Activated T-helper 2 cell treated with anti-CD3 and anti-CD28 coated beads, Interferon-gamma antibody, Interleukin-2, Interleukin-4, amounts not matched to agents 10 μg/mL and 5 μg/mL and 100 μg/mL, durations not matched to agents 14 hours and 24 hours and 36 hours (primary cell): ENCODE results near the gene C1orf122. TPM values are rescaled to one million over a fixed set of nuclear protein-coding genes. Genes with fewer than 3 reads are reported as not detected.

ENCODE experiments used
- DNase-seq: peaks from one replicate; pipeline ENCODE4 v3.0.0; 2021; ENCODE audit warnings: low spot score
- H3K27ac Mint-ChIP-seq: one replicate; pipeline ENCODE4 v1.8.0; 2021; ENCODE audit warnings: mixed read lengths
- H3K27me3 Mint-ChIP-seq: one replicate; pipeline ENCODE4 v1.8.0; 2021; ENCODE audit warnings: low read depth, mixed read lengths
- H3K36me3 Mint-ChIP-seq: one replicate; pipeline ENCODE4 v1.8.0; 2021; ENCODE audit warnings: low read depth, mixed read lengths
- H3K4me1 Mint-ChIP-seq: one replicate; pipeline ENCODE4 v1.8.0; 2021; ENCODE audit warnings: low read depth, mixed read lengths
- H3K4me3 Mint-ChIP-seq: one replicate; pipeline ENCODE4 v1.8.0; 2021; ENCODE audit warnings: low read depth, mild to moderate bottlenecking, moderate library complexity, mixed read lengths
- H3K9me3 Mint-ChIP-seq: one replicate; pipeline ENCODE4 v1.8.0; 2021; ENCODE audit warnings: mixed read lengths
- intact Hi-C: fragments of 100-400 bp; cut with micrococcal nuclease; formaldehyde crosslinking; loops from one replicate; pipeline ENCODE4 v1.15.1; 2023
- total RNA-seq: library from RNA; stranded (reverse); gene quantifications from 2 replicates; pipeline ENCODE4 v1.2.3, GENCODE V29; 2022

C1orf122 gene
- total RNA-seq, 1 donor from 2014 or later = 24.5 TPM

DNA sequence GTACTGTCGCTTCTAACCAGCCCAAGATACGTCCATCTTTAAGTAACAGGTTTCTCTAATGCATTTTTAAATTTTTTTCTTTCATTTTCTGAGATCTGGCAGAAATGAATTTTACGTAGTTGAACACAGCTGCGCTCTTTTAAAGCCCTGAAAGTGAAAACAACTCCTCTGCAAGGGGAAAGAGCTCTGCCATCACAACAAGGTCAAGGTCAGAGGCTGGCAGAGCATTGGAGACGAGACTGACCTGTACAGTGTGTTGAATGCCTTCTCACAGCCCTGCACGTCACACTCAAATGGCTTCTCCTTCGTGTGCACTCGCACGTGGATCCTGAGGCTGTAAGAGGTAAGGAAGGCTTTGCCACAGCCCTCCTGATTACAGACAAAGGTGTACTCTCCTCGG lies 32.1 kb downstream of the C1orf122 start:
- Mint-ChIP-seq H3K4me3 (no peak overlapping the region), H3K36me3 (peaks cover 56% of the 10 kb centered on the region), H3K27me3 (no peaks in the 10 kb centered on the region), H3K4me1 (peaks cover 12% of the 10 kb centered on the region), H3K27ac (no peak overlapping the region), H3K9me3 (no peaks in the 10 kb centered on the region)
- intact Hi-C loops = no loop called here
- DNase-seq = no peak

DNA sequence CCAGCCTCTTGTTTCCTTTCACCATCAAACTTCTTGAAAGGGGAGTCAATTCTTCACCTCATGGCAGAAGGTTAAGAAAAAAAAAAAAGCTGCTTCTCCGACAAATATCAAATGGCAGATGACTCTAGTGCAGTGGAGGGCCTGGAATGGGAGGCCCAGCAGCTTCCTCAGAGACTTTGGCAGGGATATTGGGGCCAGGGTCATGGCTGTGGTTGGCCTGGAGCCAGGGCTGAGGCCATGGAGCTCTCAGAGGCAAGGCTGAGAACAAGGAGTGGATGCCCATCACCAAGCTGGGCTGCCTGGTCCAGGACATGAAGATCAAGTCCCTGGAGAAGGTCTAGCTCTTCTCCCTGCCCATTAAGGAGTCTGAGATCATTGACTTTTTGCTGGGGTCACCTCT lies 33.1 kb downstream of the C1orf122 start:
- DNase-seq = no peak
- Mint-ChIP-seq H3K9me3 (no peaks in the 10 kb centered on the region), H3K27ac (no peak overlapping the region), H3K27me3 (no peaks in the 10 kb centered on the region), H3K4me1 (peaks cover 16% of the 10 kb centered on the region), H3K36me3 (peaks cover 52% of the 10 kb centered on the region), H3K4me3 (no peak overlapping the region)
- intact Hi-C loops = no loop called here

- no peaks in the 10 kb centered on the region for H3K9me3 Mint-ChIP-seq
- DNase-seq = no peak
- no peak overlapping the region for H3K4me3 Mint-ChIP-seq
- H3K4me1 Mint-ChIP-seq = peaks cover 20% of the 10 kb centered on the region
- H3K27ac Mint-ChIP-seq = no peak overlapping the region
- peaks cover 50% of the 10 kb centered on the region for H3K36me3 Mint-ChIP-seq
- no peaks in the 10 kb centered on the region for H3K27me3 Mint-ChIP-seq
- intact Hi-C loops = no loop called here
Measured at GRCh38 chr1:37841652-37842051, 34.1 kb downstream of the C1orf122 start.

DNA sequence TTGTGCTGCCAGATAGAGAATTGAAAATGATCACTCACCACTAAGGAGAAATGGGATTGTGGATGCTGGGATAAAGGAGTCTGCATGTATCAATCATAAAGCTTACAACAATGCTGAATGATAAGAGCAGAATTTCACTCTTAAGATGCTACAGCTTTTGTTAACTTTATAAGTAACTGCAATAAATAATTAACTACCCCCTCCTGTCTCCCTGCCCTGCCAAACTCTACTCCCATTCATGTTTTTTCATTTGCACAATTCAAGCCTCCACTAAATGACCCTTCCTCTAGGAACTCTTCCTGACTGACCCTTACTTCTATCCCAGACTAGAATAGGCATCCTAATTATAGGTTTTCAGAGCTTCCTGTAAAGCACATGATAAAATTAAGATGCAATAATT lies 36.9 kb downstream of the C1orf122 start:
- no peak for DNase-seq
- Mint-ChIP-seq H3K27me3 (no peaks in the 10 kb centered on the region), H3K4me1 (peaks cover 26% of the 10 kb centered on the region), H3K9me3 (no peaks in the 10 kb centered on the region), H3K27ac (peak overlapping the region; percentile 11), H3K36me3 (peaks cover 35% of the 10 kb centered on the region), H3K4me3 (no peak overlapping the region)
- intact Hi-C loops = no loop called here

DNA sequence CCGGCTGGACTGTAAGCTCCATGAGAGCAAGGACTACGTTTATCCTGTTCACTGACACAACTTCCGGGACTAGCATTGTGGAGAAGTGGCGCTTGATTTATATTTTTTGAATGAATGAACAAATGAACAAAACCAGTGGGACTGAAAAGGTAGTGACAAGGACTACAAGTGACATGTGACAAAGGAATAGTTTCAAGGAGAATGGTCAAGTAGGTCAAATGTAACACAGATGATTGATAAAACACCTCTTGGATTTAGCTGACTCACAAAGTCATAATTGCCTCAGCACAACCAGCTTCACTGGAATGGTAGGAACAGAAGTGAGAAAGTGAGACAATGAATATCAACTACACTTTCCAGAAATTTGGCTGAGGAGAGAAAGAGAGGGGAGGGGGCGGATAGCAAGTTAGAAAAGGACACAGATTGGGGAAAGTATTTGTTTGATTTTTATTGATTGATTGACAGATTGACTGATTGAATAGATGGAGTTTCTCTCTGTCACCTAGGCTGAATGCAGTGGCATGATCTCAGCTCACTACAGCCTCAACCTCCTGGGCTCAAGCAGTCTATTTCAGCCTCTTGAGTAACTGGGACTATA lies 37.6 kb downstream of the C1orf122 start:
- peaks cover 26% of the 10 kb centered on the region for H3K4me1 Mint-ChIP-seq
- DNase-seq = no peak
- no peak overlapping the region for H3K4me3 Mint-ChIP-seq
- no peaks in the 10 kb centered on the region for H3K27me3 Mint-ChIP-seq
- intact Hi-C loops = no loop called here
- peaks cover 29% of the 10 kb centered on the region for H3K36me3 Mint-ChIP-seq
- no peaks in the 10 kb centered on the region for H3K9me3 Mint-ChIP-seq
- H3K27ac Mint-ChIP-seq = no peak overlapping the region

DNA sequence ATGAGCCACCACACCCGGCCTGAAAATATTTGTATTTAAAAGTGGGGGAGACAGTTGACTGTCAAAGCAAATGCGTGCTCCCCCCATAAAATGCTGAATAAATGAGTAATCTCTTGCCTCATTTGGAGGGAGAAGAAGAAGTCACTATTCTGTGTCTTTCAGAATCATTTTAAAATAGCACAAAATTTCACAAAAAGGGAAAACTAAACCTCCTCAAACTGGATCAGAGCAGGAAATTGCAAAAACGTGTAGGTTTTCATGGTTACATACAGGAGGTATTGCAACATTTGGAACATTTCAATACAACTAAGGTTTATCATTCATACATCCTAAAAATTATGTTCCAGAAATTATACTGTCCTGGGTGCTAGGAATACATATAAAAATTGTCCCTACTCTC lies 38.2 kb downstream of the C1orf122 start:
- Mint-ChIP-seq H3K9me3 (no peaks in the 10 kb centered on the region), H3K4me1 (peaks cover 26% of the 10 kb centered on the region), H3K27me3 (no peaks in the 10 kb centered on the region), H3K4me3 (no peak overlapping the region), H3K36me3 (peaks cover 24% of the 10 kb centered on the region), H3K27ac (no peak overlapping the region)
- no peak for DNase-seq
- intact Hi-C loops = no loop called here

GRCh38 chr1:37846647-37847339 lies 39.2 kb downstream of the C1orf122 start:
- Mint-ChIP-seq H3K4me3 (peak overlapping the region; percentile 48), H3K27ac (peak overlapping the region; percentile 2), H3K27me3 (no peaks in the 10 kb centered on the region), H3K36me3 (peaks cover 24% of the 10 kb centered on the region), H3K4me1 (peaks cover 26% of the 10 kb centered on the region), H3K9me3 (no peaks in the 10 kb centered on the region)
- DNase-seq = no peak
- intact Hi-C loops = no loop called here

- Mint-ChIP-seq H3K4me3 (no peak overlapping the region), H3K4me1 (peaks cover 26% of the 10 kb centered on the region), H3K9me3 (no peaks in the 10 kb centered on the region), H3K27ac (no peak overlapping the region), H3K27me3 (no peaks in the 10 kb centered on the region), H3K36me3 (peaks cover 33% of the 10 kb centered on the region)
- DNase-seq = no peak
- intact Hi-C loops = no loop called here
Measured at GRCh38 chr1:37849480-37849879, 41.9 kb downstream of the C1orf122 start.

GRCh38 chr1:37850352-37850955 lies 42.9 kb downstream of the C1orf122 start:
- no peak overlapping the region for H3K27ac Mint-ChIP-seq
- H3K4me1 Mint-ChIP-seq = peaks cover 28% of the 10 kb centered on the region
- no peaks in the 10 kb centered on the region for H3K27me3 Mint-ChIP-seq
- intact Hi-C loops = no loop called here
- no peak overlapping the region for H3K4me3 Mint-ChIP-seq
- H3K9me3 Mint-ChIP-seq = no peaks in the 10 kb centered on the region
- DNase-seq = no peak
- peaks cover 39% of the 10 kb centered on the region for H3K36me3 Mint-ChIP-seq

GRCh38 chr1:37851262-37851661 lies 43.7 kb downstream of the C1orf122 start:
- no peak overlapping the region for H3K27ac Mint-ChIP-seq
- intact Hi-C loops = no loop called here
- H3K27me3 Mint-ChIP-seq = no peaks in the 10 kb centered on the region
- no peak for DNase-seq
- no peak overlapping the region for H3K4me3 Mint-ChIP-seq
- no peaks in the 10 kb centered on the region for H3K9me3 Mint-ChIP-seq
- peaks cover 28% of the 10 kb centered on the region for H3K4me1 Mint-ChIP-seq
- peaks cover 33% of the 10 kb centered on the region for H3K36me3 Mint-ChIP-seq

DNA sequence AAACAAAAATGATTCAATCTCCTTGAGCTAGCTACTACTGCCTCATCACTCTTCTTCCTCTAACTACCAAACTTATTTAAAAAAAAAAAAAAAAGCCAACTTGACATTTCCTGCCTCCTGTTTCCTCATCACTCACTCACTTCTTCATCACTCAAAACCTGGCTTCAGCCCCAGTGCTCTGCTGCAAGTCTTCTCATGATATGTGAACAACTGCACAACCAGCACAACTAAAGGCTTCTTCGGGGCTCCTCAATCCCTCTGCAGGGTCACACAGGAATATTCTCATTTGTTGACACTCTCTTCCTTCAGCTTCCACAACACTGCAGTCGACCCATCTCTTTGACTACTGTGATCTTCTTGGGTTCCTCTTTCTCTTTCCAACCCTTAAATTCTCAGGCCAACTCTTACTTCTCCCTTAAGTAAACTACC lies 44.2 kb downstream of the C1orf122 start:
- Mint-ChIP-seq H3K4me3 (no peak overlapping the region), H3K4me1 (peaks cover 23% of the 10 kb centered on the region), H3K27me3 (no peaks in the 10 kb centered on the region), H3K9me3 (no peaks in the 10 kb centered on the region), H3K36me3 (peaks cover 36% of the 10 kb centered on the region), H3K27ac (no peak overlapping the region)
- DNase-seq = no peak
- intact Hi-C loops = no loop called here

- H3K27ac Mint-ChIP-seq = no peak overlapping the region
- intact Hi-C loops = no loop called here
- H3K36me3 Mint-ChIP-seq = peaks cover 42% of the 10 kb centered on the region
- no peaks in the 10 kb centered on the region for H3K9me3 Mint-ChIP-seq
- no peaks in the 10 kb centered on the region for H3K27me3 Mint-ChIP-seq
- no peak for DNase-seq
- no peak overlapping the region for H3K4me3 Mint-ChIP-seq
- H3K4me1 Mint-ChIP-seq = peaks cover 27% of the 10 kb centered on the region
Measured at GRCh38 chr1:37853157-37853556, 45.6 kb downstream of the C1orf122 start.

DNA sequence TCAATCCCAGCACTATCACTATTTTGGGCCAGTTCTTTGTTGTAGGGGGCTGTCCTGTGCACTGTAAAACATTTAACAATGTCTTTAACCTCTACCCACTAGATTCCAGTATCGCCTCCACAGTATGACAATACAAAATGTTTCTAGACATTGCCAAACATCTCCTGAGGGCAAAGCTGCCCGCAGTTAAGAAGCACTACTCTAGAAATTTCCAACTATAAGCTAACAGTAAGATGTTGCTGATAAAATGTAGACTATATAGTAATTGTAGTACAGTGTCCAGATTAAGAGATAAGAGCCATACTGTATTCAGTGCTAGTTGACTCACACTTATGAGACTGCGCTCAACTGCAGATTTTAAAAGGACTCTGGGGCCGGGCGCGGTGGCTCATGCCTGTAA lies 46.8 kb downstream of the C1orf122 start:
- intact Hi-C loops = no loop called here
- Mint-ChIP-seq H3K36me3 (peaks cover 36% of the 10 kb centered on the region), H3K9me3 (no peaks in the 10 kb centered on the region), H3K27me3 (no peaks in the 10 kb centered on the region), H3K4me3 (no peak overlapping the region), H3K4me1 (peaks cover 32% of the 10 kb centered on the region), H3K27ac (peak overlapping the region; percentile 34)
- DNase-seq = no peak
